Activated CD4-positive, alpha-beta T cell treated with anti-CD3 and anti-CD28 coated beads, Interleukin-2, amount 50 U/mL, for 1 hour (primary cell): Measurements from ENCODE around the gene OR2AG1.

Experiments used
- DNase-seq: peaks from one replicate; pipeline ENCODE4 v3.0.0-alpha.2; 2020

OR2AG1 gene, protein sequence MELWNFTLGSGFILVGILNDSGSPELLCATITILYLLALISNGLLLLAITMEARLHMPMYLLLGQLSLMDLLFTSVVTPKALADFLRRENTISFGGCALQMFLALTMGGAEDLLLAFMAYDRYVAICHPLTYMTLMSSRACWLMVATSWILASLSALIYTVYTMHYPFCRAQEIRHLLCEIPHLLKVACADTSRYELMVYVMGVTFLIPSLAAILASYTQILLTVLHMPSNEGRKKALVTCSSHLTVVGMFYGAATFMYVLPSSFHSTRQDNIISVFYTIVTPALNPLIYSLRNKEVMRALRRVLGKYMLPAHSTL

DNA sequence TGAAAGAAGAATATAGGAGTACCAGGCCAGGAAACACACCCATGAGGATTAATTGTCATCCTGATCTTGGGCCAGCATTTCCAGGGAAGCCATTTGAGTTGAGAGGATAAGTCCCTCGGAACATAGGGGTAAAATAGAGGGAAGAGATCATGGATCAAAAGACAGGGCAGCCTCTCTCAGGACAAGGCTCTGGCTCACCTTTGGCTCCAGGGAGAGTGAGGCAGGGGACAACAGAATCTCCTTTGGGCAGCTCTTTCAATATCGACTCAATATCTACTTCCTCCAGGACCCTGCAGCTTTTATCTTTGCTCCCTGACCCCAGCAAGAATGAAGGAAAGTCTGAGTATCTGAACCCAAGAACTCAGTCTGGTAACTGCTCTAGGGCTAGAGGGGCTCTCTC lies at the start of gene OR2AG1:
Gene OR2AG1, plus strand, starts transcription at position 301 of the 400 bp plus-strand sequence. CDS start 2,018 bp downstream, outside the sequence.
- no peak for DNase-seq

DNA sequence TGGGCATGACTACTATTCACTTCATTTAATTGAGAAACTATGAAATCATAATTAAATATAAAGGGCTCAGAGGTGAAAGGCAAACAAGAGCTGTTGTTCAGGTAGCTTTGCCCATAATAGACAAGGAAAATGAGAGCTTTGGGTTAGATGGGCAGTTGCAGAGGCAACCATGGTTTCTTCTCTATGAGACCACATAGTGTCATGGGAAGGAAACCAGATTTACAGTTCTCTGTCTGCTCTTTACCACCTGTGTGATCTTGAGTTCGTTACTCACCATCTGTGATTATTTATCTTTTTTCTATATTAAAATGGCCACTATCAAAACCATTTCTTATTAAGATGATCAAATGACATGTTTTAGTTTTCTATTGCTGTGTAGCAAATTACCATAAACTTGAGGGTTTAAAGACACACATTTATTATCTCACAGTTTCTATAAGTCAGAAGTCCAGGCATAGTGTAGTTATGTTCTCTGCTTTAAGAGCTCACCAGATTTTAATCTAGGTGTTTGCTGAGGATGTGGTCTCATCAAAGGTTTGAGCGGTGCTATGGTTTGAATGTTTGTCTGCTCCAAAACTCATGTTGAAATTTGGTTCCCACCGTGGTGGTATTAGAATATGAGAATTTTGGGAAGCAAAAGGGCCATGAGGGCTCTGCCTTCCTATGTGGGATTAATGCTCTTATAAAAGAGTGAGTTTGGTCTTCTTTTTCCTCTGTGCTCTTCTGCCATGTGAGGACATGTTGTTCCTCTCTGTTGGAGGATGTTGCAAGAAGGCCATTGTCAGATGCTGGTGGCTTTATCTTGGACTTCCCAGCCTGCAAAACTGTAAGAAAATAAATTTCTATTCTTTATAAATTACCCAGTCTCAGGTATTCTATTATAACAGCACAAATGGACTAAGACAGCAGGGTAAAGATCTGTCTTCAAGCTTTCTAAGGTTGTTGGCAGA lies 49.2 kb upstream of the OR2AG1 start:
- DNase-seq, result no peak

DNA sequence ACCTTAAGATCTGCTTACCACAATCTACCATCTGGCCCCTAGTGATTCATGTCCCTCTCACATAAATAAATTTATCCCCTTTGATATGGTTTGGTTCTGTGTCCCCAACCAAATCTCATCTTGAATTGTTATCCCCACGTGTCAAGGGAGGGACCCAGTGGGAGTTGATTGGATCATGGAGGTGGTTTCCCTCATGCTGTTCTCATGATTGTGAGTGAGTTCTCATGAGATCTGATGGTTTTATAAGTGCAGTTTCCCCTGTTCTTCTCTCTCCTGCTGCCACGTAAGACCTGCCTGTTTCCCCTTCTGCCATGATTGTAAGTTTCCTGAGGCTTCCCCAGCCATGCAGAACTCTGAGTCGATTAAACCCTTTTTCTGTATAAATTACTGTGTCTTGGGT lies 48.2 kb upstream of the OR2AG1 start:
- DNase-seq, result no peak

DNA sequence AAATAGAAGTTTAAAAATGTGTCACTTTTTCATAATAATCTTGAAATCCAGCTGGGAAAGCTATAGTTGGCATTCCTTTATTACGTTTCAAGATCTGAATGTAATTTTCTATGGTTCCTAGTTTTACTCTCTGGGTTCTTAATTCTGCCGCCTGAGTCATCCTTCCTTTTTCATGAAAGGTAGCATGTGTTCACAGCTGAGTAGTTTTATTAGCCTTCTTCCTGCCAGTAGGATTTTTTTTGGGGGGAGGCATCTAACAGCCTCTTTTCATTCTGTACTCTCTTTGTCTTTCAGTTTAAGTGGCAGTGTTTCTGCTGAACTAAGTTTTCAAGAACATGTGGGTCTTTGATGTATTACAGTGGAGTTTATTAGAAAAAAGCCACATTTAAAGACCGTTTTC lies 47.5 kb upstream of the OR2AG1 start:
- no peak for DNase-seq

DNA sequence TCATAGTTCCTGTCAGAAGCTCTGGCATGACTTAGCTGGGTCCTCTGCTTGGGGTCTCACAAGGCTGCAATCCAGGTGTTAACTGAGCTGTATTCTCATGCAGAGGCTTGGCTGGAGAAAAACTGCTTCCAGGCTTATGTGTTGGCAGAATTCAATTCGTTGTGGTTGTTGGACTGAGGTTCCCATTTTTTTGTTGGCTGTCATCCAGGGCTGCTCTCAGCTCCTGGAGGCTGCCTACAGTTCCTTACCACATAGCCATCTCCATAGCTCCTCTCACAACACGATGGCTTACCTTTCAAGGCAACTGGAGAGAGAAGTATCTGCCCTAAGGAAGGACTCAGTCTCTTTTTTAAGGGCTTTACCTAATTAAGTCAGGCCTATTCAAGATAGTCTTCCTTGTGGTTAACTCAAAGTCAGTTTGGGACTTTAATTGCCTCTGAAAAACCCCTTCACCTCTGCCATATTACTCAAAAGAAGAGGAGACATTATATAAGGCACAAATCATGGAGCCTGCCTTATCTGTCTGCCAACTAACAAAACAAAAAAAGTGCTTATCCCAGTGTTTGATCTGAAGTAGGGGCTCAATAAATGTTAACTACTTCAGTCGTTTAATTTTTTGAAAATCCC lies 46.2 kb upstream of the OR2AG1 start:
- no peak for DNase-seq

DNA sequence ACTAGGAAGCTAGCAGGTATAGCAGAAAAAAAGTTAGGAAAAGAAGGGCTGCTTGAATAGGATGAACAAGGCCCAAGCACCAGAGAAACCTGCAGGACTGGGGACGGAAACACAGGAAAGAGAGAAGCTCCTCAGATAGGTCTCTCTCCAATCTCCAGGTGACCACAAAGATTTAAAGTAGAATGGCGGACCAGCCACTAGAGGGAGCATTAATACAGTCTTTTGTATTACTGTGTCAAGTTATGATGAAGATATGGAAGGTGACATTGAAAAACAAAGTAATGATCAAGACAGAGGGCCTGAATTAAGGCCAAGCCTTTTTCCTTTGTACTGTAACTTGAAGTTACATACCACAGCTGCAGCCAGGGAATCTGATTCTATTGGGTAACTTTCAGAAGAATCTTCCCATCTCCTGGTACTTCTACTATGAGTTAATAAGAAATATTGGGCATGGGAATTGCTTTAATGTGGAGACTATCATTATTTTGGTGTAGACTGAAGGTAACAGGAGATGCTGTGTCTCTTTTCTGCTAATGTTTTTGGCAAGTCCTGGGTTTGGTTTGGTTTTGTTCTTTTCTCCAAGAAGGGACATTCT lies 44.9 kb upstream of the OR2AG1 start:
- DNase-seq, result peak; percentile 64

DNA sequence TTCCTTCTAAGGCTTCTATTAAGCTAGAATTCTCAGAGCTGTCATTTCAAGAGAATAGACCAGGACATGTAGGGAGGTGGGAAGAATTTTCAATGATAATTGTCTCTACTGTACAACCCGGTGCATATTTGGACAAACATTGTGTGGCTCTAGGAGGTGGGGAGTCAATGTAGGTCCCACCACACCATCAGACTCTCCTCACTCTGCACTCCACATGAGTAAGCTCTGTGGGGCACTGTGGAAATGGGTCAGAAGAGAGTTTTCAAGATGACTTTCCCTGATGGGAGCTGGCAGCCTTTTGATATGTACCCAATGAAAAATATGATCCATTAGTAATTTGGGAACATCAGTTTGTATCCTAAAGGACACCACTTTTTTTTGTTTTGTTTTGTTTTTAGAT lies 44.2 kb upstream of the OR2AG1 start:
- no peak for DNase-seq

DNA sequence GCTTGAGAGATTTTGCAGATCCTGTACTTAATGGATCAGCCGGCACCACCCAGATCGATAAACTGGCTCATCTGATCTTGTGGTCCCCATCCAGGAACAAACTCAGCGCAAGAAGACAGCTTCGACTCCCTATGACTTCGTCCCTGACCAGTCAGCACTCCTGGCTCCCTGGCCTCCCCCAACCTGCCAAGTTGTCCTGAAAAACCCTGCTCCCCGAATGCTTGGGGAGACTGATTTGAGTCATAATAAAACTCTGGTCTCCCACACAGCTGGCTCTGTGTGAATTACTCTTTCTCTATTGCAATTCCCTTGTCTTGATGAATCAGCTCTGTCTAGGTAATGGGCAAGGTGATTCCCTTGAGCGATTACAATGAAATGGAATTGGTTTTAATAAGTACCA lies 40.6 kb upstream of the OR2AG1 start:
- no peak for DNase-seq

DNA sequence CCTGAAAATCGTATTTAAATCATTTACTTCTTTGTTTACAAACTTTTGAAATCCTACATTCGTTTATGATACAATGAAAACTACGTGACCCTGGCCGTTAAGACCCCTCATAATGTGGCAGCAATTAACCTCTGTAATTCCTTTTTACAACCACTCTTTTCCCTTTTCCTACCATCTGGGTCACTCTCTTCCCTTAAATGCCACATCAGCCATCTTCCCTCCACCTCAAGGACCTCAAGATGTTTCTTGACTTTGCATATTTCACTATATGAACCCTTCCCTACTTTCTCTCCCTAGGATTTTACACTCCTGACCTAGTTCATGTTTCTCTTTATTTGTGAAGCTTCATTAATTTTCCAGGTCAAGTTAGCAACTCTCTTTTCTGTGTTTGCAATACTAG lies 37.8 kb upstream of the OR2AG1 start:
- no peak for DNase-seq

DNA sequence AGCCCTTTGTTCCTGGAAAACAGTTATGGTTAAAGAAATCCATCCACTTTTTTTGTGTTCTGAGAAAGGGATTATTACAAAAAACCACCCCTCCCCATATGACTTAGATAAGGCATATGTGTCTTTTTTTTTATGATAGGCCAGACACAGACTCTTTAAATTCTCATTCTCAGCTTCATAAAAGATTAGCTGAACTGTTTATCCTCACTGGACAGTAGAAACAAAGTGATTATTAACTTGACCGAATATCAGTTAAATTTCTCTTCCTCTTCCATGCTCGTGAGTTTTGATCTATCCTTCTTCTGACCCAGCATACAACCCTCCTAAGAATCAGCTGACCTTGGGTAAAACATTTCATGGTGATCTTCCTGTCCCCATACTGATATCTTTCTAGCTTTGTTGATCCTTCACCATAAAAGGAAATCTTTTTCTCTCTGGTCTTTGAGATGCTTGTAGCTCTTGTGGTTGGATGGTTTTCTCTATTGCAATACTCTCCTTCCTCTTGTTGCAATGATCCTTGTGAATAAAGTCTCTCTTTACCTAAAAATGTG lies 37.3 kb upstream of the OR2AG1 start:
- DNase-seq, result no peak

DNA sequence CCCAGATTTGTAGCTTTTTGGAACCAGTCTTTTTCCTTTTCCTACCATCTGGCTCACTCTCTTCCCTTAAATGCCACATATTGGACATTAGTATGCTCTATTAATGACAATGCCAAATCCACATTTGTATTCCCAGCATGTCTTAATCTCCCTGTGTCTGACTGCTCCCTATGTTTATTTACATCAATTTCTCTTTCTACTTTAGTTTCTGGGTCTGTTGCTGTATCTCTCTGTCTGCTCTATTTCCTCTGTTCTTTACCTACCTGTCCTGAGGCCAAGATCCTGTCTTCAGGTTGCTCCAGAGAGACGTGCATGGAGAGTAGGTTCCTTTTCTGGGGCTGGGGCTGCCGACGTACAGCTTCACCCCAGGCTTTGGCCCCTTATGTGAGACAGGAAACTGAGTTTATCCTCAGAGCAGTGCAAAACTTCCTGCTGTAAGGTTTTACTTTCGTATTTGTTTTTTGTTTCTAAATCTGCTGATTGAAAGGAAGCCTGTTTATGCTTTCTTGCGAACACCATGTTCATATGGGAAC lies 36.7 kb upstream of the OR2AG1 start:
- DNase-seq, result peak; percentile 34

DNA sequence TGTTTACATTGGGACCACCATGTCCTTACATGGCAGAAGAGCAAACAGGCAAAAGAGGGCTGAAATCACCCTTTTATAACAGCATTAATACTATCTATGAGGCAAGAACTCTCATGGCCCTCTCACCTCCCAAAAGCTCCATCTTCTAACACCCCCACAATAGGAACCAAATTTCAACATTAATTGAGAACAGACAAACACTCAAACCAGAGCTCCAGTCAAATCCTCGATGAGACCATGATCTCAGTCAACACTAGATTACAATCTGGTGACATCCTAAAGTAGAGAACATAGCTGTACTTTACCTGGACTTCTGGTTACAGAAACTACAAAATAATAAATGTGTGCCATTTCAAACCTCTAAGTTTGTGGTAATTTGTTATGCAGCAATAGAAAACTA lies 36.2 kb upstream of the OR2AG1 start:
- DNase-seq, result no peak

DNA sequence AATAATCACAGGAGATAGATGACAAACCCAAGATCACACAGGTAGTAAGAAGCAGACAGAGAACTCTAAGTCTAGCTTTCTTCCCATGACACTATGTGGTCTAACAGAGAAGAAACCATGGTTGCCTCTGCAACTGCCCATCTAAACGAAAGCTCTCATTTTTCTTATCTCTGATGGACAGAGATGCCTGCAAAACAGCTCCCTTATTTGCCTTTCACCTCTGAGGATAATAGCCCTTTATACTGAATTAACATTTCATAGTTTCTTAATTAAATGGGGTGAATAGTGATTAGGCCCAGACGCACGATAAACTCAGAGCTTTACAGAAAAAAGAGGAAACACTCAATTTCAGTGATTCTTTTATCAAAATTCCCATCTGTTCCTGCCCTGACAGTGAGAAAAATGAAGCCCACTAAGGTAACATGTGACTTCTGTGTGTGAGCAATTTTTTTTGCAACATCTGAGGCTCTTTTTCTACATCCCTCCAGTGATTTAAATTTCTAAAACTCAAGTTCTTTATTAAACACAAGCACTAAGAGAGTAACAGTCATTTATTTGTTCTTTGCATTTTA lies 35.6 kb upstream of the OR2AG1 start:
- DNase-seq, result no peak

DNA sequence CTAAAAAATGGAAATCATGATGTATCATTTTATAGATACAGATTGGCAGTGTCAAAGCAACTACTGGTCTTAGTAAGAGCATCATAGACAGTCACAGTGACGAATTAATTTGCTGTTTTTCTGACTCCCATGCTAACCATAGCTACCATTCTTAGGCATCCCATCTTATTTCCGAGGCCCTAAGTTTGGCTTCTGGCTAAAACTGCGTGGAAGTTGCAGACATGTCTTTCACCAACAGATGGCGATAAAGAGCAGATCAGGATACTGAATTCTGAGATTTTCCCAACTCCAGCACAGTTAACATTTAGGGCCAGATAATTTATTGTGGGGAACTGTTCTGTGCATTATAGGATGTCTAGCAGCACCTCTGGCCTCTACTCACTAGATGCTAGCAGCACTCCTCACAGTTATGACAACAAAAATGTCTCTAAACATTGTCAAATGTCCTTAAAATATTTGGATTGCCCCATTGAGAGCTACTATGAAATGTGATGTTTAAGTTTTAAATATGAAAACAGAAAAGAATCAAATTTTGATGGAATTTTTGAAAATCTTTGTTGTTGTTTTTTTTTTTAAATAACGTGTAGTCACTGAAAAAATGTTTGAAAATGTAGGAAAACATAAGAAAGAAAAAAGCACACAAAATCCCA lies 27.4 kb upstream of the OR2AG1 start:
- peak; percentile 20 for DNase-seq

DNA sequence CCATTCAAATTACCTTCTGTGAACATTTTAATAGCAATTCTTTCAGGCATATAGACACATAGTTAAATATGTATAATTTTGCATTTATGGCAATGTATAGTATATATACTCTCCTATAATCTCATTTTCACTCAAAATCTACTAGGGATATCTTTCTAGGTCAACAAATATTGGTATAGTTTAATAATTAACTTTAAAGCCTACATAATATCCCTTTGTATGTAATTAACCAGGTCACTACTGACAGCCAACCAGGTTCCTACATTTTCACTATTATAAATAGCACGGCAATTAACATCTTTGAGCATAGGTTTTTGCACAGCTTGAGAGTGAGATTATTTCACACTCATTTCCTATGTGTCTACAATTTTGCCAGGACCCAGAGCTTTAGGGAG lies 26.9 kb upstream of the OR2AG1 start:
- DNase-seq, result no peak

DNA sequence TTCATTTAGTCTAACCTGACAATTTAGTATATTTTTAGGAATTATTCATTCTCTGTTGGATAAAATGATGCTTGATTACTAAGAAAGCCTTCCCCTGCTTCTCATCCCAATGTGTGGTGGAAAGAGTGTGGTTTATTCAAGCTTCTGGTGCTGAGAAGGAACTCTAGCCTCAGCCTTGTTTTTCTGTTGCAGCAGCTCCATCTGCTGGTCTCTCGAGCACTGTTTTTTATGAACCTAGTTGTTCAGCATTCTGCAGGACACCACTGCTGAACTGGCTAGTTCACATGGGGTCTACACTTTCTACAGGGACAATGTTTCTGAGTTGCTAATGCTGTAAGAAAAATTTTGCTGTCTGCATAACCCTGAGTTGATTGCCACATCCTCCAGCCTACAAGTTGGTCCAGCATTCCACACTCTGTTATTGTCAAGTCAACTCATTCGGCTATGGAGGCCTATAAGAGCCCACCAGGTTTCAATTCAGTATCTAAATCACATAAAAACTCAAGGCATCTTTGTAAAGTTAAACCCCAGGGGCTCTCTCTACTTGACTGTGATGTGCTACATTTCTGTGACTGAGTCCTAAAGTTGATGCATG lies 25.4 kb upstream of the OR2AG1 start:
- DNase-seq, result peak; percentile 58

DNA sequence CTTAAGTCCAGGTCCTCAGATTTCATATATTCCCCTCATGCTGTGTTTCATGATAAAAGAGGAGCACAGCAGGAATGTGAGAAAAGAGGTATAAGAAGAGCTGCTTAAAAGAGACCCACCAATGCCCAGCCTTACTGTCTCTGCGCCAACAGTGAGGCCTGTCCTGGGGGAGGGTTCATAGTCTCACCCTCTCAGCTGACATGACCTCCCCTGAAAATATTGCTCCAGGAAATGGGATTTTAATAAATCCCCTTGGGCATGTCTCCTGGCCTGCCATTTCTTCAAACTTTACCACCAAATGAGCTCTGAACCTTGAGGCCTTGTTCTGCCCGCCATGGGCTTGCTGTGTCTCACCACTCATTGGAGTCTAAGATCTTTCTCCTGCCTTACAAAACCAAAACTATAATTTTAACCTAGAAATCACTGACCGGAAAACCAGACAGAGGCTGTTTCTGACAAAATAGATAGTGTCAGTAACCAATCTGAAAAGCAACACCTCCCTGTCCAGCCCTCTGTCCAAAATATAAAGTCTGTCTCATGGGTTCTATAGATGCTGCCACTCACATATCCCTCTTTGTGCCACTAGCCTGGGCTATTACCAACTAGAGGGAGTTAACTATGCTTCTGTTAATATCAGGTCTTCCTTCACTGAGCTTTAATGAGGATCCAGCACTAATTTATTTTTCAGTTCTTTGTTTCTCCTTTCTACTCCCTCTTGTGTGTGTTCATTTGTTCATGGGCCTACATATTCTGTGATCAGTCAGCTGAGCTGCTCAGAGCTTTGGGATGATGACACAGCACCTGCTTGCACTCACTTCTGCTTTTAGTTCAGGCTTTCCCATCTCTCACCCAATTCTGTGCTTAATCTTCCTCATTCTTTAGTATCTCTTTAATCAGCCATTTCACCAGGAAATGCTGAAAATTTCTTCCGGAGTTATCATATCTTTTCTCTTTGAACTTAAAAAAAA lies 10.6 kb upstream of the OR2AG1 start, which contains the start of gene OR2AG2:
Gene OR2AG2, minus strand, starts transcription at position 51 of the 968 bp plus-strand sequence. CDS start 3,019 bp downstream, outside the sequence.
- DNase-seq, result no peak

DNA sequence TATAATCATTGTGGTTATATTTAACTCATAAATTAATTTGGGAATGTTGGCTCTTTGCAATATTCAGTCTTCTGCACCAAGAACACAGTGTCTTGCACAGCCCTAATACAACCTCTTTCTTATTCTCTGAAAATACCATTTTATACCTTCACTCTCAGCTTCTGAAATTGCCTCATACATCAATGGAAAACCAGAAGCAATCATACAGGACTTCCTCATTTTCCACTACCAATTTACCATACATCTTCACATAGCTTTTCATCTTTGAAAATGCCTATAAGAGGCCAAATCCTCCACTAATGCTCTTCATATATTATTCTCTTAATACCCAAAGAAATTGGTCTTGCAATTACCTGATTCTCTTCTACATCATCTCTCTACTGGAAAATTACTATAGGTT lies 4.3 kb upstream of the OR2AG1 start:
- no peak for DNase-seq

DNA sequence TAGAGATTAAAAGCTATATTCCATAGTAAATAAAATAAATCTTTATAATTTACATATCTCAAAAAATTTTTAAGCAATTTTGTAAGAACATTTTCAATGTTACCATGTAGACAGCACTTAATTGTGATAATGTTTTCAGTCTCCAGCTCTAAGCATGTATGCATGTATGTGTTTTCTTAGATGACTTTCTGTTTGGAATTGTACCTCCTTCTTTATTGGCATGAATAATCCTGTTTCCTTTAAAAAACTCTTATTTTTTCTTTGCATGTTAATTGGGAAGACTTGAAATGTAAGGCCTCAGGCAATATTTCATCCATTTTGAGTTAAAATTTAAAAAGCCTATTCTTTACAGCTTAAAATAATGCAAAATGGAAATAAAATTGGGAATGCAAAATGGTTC lies 2.0 kb upstream of the OR2AG1 start:
- DNase-seq, result no peak

DNA sequence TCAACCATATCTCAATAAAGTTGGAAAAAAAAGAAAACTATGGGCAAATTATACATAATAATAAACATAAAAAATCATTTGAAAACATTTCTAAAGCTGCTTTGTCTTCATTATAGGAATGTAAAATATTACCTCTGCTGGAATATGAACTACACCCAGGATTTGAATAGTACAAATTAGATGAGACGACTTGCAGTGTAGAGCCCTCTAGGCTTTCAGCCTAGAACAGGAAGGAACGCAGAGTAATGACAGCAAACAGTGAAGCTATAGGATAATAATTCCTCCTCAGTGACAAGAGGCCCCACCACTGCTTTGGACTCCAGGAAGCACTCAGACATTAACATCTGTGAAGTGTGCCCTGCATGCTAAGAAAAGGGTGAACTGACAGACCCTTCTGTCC lies 7.7 kb downstream of the OR2AG1 start:
- no peak for DNase-seq
